Karpas-422 (cell line): ENCODE results near the gene RFX4. TPM values are rescaled to one million over a fixed set of nuclear protein-coding genes. Genes with fewer than 3 reads are reported as not detected.
"Not testable (repeated sequence)": the region's sequence is repeated elsewhere in the genome, so short reads cannot be mapped to it uniquely, and the experiment has no call there.

Experiments
- DNase-seq: peaks from one replicate; pipeline ENCODE4 v3.0.0-alpha.2; 2015
- H2AFZ ChIP-seq: fragments of 200-600 bp; sonication (generic); 2 replicates; pipeline ENCODE4 v1.6.1; 2014; ENCODE audit warnings: antibody characterized with exemption, low read length, mixed read lengths
- H3K27ac ChIP-seq: fragments of 200-600 bp; sonication (generic); 2 replicates; pipeline ENCODE4 v1.5.1; 2014; ENCODE audit warnings: mild to moderate bottlenecking, low read length, moderate library complexity
- H3K27me3 ChIP-seq: fragments of 200-600 bp; sonication (generic); 2 replicates; pipeline ENCODE4 v1.6.1; 2014; ENCODE audit warnings: low read length, mixed read lengths
- H3K36me3 ChIP-seq: fragments of 200-600 bp; sonication (generic); 2 replicates; pipeline ENCODE4 v1.6.1; 2014; ENCODE audit warnings: low read length, mixed read lengths; ENCODE audit not compliant: insufficient read depth
- H3K4me1 ChIP-seq: fragments of 200-600 bp; sonication (generic); 2 replicates; pipeline ENCODE4 v1.6.1; 2014; ENCODE audit warnings: mild to moderate bottlenecking, low read length, mixed read lengths
- H3K4me2 ChIP-seq: fragments of 200-600 bp; sonication (generic); 2 replicates; pipeline ENCODE4 v1.6.1; 2014; ENCODE audit warnings: low read length, low read depth, mild to moderate bottlenecking; ENCODE audit not compliant: poor library complexity, severe bottlenecking
- H3K4me3 ChIP-seq: fragments of 200-600 bp; sonication (generic); 2 replicates; pipeline ENCODE4 v1.5.1; 2014; ENCODE audit warnings: mild to moderate bottlenecking, antibody characterized with exemption, low read length, mixed read lengths
- H3K79me2 ChIP-seq: fragments of 200-600 bp; sonication (generic); 2 replicates; pipeline ENCODE4 v1.6.1; 2014; ENCODE audit warnings: mild to moderate bottlenecking, low read length, mixed read lengths
- H3K9ac ChIP-seq: fragments of 200-600 bp; sonication (generic); 2 replicates; pipeline ENCODE4 v1.6.0; 2014; ENCODE audit warnings: low read length
- H3K9me2 ChIP-seq: fragments of 200-600 bp; sonication (generic), shearing (Covaris generic); replicated peaks from 2 replicates; pipeline ENCODE4 v1.6.0; 2014; ENCODE audit warnings: mild to moderate bottlenecking, low read length, moderate library complexity; ENCODE audit not compliant: insufficient read depth
- H3K9me3 ChIP-seq: fragments of 300-700, 200-600 bp; sonication (generic); 2 replicates; pipeline ENCODE4 v1.6.1; 2014; ENCODE audit warnings: low read length, mixed read lengths
- H4K20me1 ChIP-seq: fragments of 200-600 bp; sonication (generic); 2 replicates; pipeline ENCODE4 v1.6.1; 2014; ENCODE audit warnings: mild to moderate bottlenecking, antibody characterized with exemption, low read length, low read depth; ENCODE audit not compliant: insufficient read depth
- total RNA-seq: library from RNA; depleted of rRNA; stranded (reverse); fragments of >200 nt; shearing (Covaris generic); gene quantifications from 2 replicates; pipeline ENCODE4 v1.2.3, GENCODE V29; 2014; ENCODE audit warnings: low replicate concordance

RFX4 gene
- total RNA-seq, 1 experiment from 2014 or later: not detected

GRCh38 chr12:106600503-106600902 is 17.7 kb downstream of the RFX4 start:
- H3K4me3 ChIP-seq: no peak overlapping the region
- H3K36me3 ChIP-seq: no peaks in the 10 kb centered on the region
- no peak overlapping the region for H3K4me2 ChIP-seq
- no peaks in the 10 kb centered on the region for H3K27me3 ChIP-seq
- no peaks in the 10 kb centered on the region for H3K9me3 ChIP-seq
- no peaks in the 10 kb centered on the region for H3K4me1 ChIP-seq
- no peaks in the 10 kb centered on the region for H4K20me1 ChIP-seq
- no peak overlapping the region for H2AFZ ChIP-seq
- no peak overlapping the region for H3K9ac ChIP-seq
- no peaks in the 10 kb centered on the region for H3K79me2 ChIP-seq
- no peak for DNase-seq
- H3K9me2 ChIP-seq: no peaks in the 10 kb centered on the region
- H3K27ac ChIP-seq: no peak overlapping the region

GRCh38 chr12:106601031-106601430 is 18.2 kb downstream of the RFX4 start:
- Histone ChIP-seq H3K4me3 (no peak overlapping the region), H3K27ac (no peak overlapping the region), H4K20me1 (no peaks in the 10 kb centered on the region), H3K27me3 (no peaks in the 10 kb centered on the region), H2AFZ (no peak overlapping the region), H3K9ac (no peak overlapping the region), H3K79me2 (no peaks in the 10 kb centered on the region), H3K9me2 (no peaks in the 10 kb centered on the region), H3K4me1 (no peaks in the 10 kb centered on the region), H3K4me2 (no peak overlapping the region), H3K9me3 (no peaks in the 10 kb centered on the region), H3K36me3 (no peaks in the 10 kb centered on the region)
- no peak for DNase-seq

- Histone ChIP-seq H3K27me3 (no peaks in the 10 kb centered on the region), H3K4me3 (no peak overlapping the region), H3K9ac (no peak overlapping the region), H3K9me3 (no peaks in the 10 kb centered on the region), H3K4me1 (no peaks in the 10 kb centered on the region), H3K27ac (no peak overlapping the region), H3K4me2 (no peak overlapping the region), H2AFZ (no peak overlapping the region), H3K9me2 (no peaks in the 10 kb centered on the region), H3K79me2 (no peaks in the 10 kb centered on the region), H3K36me3 (no peaks in the 10 kb centered on the region), H4K20me1 (no peaks in the 10 kb centered on the region)
- DNase-seq: no peak
Observed at GRCh38 chr12:106601496-106601895, 18.7 kb downstream of the RFX4 start.

- Histone ChIP-seq H3K36me3 (no peaks in the 10 kb centered on the region), H3K79me2 (no peaks in the 10 kb centered on the region), H3K9me3 (no peaks in the 10 kb centered on the region), H3K4me2 (no peak overlapping the region), H3K4me3 (no peak overlapping the region), H3K27ac (no peak overlapping the region), H3K27me3 (no peaks in the 10 kb centered on the region), H3K9ac (no peak overlapping the region), H3K9me2 (no peaks in the 10 kb centered on the region), H3K4me1 (no peaks in the 10 kb centered on the region), H2AFZ (no peak overlapping the region), H4K20me1 (no peaks in the 10 kb centered on the region)
- no peak for DNase-seq
Observed at GRCh38 chr12:106602076-106602475, 19.3 kb downstream of the RFX4 start.

- no peaks in the 10 kb centered on the region for H3K4me1 ChIP-seq
- no peaks in the 10 kb centered on the region for H3K79me2 ChIP-seq
- H3K9me2 ChIP-seq: no peaks in the 10 kb centered on the region
- H4K20me1 ChIP-seq: no peaks in the 10 kb centered on the region
- H3K27ac ChIP-seq: no peak overlapping the region
- H3K9ac ChIP-seq: no peak overlapping the region
- peaks cover under 1% of the 10 kb centered on the region; the same call in 1 of the 2 replicates for H3K9me3 ChIP-seq
- H3K4me2 ChIP-seq: no peak overlapping the region
- no peak overlapping the region for H2AFZ ChIP-seq
- H3K27me3 ChIP-seq: no peaks in the 10 kb centered on the region
- no peaks in the 10 kb centered on the region for H3K36me3 ChIP-seq
- DNase-seq: no peak
- H3K4me3 ChIP-seq: no peak overlapping the region
Observed at GRCh38 chr12:106605254-106605653, 22.4 kb downstream of the RFX4 start.

DNA sequence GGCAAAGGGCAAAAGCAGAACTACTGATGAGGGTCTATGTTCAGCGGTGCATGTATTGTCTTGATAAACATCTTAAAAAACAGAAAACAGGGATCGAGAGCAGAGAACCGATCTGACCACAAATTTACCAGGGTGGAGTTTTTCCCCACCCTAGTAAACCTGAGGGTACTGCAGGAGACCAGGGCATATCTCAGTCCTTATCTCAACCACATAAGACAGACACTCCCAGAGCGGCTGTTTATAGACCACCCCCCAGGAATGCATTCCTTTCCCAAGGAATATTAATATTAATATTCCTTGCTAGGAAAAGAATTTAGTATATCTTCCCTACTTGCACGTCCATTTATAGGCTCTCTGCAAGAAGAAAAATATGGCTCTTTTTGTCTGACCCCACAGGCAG is 37.8 kb downstream of the RFX4 start:
- not testable (repeated sequence) for H3K4me2 ChIP-seq, H3K4me1 ChIP-seq, H3K9ac ChIP-seq, H3K79me2 ChIP-seq, H3K4me3 ChIP-seq, H2AFZ ChIP-seq, DNase-seq, H4K20me1 ChIP-seq, H3K9me2 ChIP-seq, H3K27ac ChIP-seq, H3K36me3 ChIP-seq, H3K27me3 ChIP-seq, H3K9me3 ChIP-seq

GRCh38 chr12:106625976-106626375 is 43.2 kb downstream of the RFX4 start:
- Histone ChIP-seq H3K9ac (no peak overlapping the region), H3K9me3 (no peaks in the 10 kb centered on the region), H3K79me2 (no peaks in the 10 kb centered on the region), H3K9me2 (no peaks in the 10 kb centered on the region), H3K4me1 (no peaks in the 10 kb centered on the region), H3K27me3 (0 out of 2 replicates have a peak, but pooled peaks cover 2% of the 10 kb centered on the region), H3K4me3 (no peak overlapping the region), H3K27ac (no peak overlapping the region), H4K20me1 (no peaks in the 10 kb centered on the region), H3K4me2 (no peak overlapping the region), H3K36me3 (no peaks in the 10 kb centered on the region), H2AFZ (no peak overlapping the region)
- DNase-seq: no peak

GRCh38 chr12:106629797-106630659 is 47.2 kb downstream of the RFX4 start:
- Histone ChIP-seq H3K79me2 (no peaks in the 10 kb centered on the region), H3K9ac (no peak overlapping the region), H3K27ac (no peak overlapping the region), H4K20me1 (no peaks in the 10 kb centered on the region), H3K9me3 (no peaks in the 10 kb centered on the region), H3K27me3 (no peaks in the 10 kb centered on the region), H2AFZ (no peak overlapping the region), H3K4me1 (no peaks in the 10 kb centered on the region), H3K9me2 (no peaks in the 10 kb centered on the region), H3K36me3 (no peaks in the 10 kb centered on the region), H3K4me2 (no peak overlapping the region), H3K4me3 (no peak overlapping the region)
- DNase-seq: no peak
